Bronchial epithelial cell (primary cell): ENCODE measurements around the gene PTCH2. TPM values are rescaled to one million over a fixed set of nuclear protein-coding genes. Genes with fewer than 3 reads are reported as not detected.
"Not testable (repeated sequence)": the region's sequence is repeated elsewhere in the genome, so short reads cannot be mapped to it uniquely, and the experiment has no call there.

Experiments
- DNase-seq: peaks from one replicate; pipeline ENCODE4 v3.0.0-alpha.2; 2010; ENCODE audit warnings: low read depth
- FAIRE-seq: peaks from 2 replicates; lab custom pipeline; 2011; peaks lifted over from hg19 to GRCh38; lab: Jason Lieb, UNC
- H3K27me3 ChIP-seq: 2 replicates; pipeline ENCODE4 v1.5.1; 2011; ENCODE audit warnings: low read length; ENCODE audit not compliant: control insufficient read depth, insufficient read depth
- H3K36me3 ChIP-seq: 2 replicates; pipeline ENCODE4 v1.5.1; 2011; ENCODE audit warnings: low read length; ENCODE audit not compliant: control insufficient read depth, insufficient read depth
- H3K4me3 ChIP-seq: 2 replicates; pipeline ENCODE4 v1.5.1; 2011; ENCODE audit warnings: mild to moderate bottlenecking, low read depth, low read length, control low read depth
- total RNA-seq: library from RNA; depleted of rRNA; stranded (reverse); fragments of >200 nt; gene quantifications from 2 replicates; pipeline ENCODE4 v1.2.1, GENCODE V29; 2014
- TF ChIP-seq, protein P1 (sequence below): IDR thresholded peaks from 2 replicates; pipeline ENCODE4 v1.5.1; 2011; ENCODE audit warnings: mild to moderate bottlenecking, moderate library complexity, low read length, control low read depth, inconsistent platforms; ENCODE audit not compliant: insufficient read depth, severe bottlenecking

The PTCH2 gene
- total RNA-seq, 1 donor from 2014 or later, result not detected

DNA sequence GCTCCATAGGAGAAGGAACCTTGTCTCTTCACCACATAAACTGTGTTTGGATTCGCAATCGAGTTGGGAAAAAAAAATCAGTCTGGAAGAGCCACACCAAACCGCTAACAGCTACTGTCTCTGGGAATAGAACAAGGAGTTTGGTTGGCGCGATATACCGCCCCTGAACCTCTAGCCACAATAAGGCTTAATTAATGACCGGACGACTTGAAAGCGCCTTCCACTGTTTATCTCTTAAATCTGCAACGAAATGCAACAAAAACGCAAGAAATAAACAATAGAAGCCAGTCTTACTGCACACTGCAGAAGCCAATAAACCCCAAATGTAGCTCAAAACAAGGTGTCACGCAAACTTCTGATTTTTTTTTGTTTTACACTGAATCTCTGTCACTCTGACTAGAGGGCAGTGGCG, 23.9 kb downstream of the PTCH2 start:
- FAIRE-seq (no peak), DNase-seq (no peak)
- TF ChIP-seq, protein P1, sequence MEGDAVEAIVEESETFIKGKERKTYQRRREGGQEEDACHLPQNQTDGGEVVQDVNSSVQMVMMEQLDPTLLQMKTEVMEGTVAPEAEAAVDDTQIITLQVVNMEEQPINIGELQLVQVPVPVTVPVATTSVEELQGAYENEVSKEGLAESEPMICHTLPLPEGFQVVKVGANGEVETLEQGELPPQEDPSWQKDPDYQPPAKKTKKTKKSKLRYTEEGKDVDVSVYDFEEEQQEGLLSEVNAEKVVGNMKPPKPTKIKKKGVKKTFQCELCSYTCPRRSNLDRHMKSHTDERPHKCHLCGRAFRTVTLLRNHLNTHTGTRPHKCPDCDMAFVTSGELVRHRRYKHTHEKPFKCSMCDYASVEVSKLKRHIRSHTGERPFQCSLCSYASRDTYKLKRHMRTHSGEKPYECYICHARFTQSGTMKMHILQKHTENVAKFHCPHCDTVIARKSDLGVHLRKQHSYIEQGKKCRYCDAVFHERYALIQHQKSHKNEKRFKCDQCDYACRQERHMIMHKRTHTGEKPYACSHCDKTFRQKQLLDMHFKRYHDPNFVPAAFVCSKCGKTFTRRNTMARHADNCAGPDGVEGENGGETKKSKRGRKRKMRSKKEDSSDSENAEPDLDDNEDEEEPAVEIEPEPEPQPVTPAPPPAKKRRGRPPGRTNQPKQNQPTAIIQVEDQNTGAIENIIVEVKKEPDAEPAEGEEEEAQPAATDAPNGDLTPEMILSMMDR, result no peak
- H3K36me3 ChIP-seq, result no peaks in the 10 kb centered on the region
- H3K27me3 ChIP-seq, result no peaks in the 10 kb centered on the region
- peak overlapping the region; percentile 45 for H3K4me3 ChIP-seq

DNA sequence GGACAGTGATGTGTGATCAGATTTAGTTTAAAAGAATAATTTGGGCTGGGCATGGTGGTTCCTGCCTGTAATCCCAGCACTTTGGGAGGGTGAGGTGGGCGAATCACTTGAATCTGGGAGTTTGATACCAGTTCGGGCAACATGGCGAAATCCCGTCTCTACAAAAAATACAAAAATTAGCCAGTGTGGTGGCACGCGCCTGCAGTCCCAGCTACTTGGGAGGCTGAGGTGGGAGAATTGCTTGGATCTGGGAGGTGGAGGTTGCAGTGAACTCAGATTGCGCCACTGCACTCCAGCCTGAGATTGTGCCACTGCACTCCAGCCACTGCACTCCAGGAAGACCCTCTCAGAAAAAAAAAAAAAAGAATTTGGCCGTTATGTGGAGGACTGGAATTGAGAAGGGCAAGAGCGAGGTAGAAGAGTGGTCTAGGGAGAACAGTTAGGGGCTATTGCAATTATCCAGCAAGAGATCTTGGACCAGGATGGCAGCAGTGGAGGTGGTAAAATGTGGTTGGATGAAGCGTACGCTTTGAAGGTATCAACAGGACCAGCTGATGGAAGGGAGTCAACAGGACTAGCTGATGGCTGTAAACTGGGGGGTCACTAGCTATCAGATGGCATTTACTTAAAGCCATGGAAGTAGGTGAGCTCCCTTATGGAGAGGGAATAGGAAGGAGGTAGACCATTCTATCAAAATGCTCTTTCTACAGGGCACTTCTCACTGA, 25.1 kb downstream of the PTCH2 start:
- TF ChIP-seq, protein P1, result no peak
- H3K27me3 ChIP-seq, result no peaks in the 10 kb centered on the region
- DNase-seq, result no peak
- H3K4me3 ChIP-seq, result no peak overlapping the region
- no peak for FAIRE-seq
- no peaks in the 10 kb centered on the region for H3K36me3 ChIP-seq

DNA sequence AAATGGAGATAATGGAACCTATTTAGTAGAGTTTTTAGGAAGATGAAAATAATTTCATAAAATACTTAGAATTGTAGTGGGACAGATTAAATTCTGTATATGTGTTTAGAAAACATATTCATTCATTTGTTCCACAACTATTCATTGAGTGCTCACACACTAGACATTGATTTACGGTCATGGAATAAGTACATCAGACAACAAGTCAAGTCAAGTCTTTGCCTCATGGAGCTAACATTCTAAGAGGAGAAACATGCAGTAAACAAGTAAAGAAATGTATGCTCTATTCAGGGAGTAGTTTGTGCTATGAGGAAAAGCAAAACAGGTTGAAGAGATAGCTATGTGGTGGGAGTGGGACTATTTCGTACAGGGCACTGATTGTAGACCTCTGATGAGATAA, 25.7 kb downstream of the PTCH2 start:
- Histone ChIP-seq H3K4me3 (no peak overlapping the region), H3K27me3 (no peaks in the 10 kb centered on the region), H3K36me3 (no peaks in the 10 kb centered on the region)
- FAIRE-seq (no peak), DNase-seq (no peak)
- TF ChIP-seq, protein P1, result no peak

DNA sequence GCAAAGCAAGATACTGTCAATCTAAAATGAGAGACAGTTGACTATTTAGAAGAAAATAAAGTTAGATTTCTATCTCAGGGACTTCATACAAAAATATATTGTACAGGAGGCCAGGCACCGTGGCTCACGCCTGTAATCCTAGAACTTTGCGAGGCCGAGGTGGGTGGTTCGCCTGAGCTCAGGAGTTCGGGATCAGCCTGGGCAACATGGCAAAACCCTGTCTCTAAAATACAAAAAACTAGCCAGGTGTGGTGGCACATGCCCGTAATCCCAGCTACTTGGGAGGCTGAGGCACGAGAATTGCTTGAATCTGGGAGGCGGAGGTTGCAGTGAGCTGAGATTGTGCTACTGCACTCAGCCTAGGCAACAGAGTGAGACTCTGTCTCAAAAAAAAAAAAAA, 27.1 kb downstream of the PTCH2 start:
- not testable (repeated sequence) for FAIRE-seq, H3K27me3 ChIP-seq, DNase-seq, H3K4me3 ChIP-seq, H3K36me3 ChIP-seq

DNA sequence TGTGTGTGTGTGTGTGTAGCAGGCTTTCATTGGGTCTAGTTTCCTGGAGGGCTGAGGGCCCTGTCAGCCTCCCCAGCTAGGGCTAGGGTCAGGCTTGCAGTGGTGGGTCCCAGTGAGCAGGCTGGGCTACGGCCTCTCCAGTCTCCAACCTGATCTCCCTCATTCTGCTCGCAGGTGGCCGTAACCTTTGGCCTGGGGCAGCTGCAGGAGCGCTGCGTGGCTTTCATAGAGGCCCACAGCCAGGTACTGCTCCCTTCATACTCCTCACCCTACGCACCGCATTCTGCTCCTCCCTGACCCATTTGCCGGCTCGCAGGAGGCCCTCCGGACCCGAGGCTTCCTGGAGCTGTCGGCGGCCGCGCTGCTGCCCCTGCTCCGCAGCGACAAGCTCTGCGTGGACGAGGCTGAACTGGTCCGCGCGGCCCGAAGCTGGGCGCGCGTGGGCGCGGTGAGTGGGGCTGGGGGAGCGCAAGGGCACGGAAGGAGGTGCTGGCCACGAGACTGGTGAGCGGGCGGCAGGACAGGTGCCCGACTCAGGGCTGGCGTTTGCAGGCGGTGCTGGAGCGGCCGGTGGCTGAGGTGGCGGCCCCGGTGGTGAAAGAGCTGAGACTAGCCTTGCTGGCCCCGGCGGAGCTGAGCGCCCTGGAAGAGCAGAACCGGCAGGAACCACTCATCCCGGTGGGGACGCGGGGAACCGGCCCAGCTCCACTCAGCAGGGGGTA, 30.1 kb downstream of the PTCH2 start:
- no peak for FAIRE-seq
- no peak overlapping the region for H3K4me3 ChIP-seq

DNA sequence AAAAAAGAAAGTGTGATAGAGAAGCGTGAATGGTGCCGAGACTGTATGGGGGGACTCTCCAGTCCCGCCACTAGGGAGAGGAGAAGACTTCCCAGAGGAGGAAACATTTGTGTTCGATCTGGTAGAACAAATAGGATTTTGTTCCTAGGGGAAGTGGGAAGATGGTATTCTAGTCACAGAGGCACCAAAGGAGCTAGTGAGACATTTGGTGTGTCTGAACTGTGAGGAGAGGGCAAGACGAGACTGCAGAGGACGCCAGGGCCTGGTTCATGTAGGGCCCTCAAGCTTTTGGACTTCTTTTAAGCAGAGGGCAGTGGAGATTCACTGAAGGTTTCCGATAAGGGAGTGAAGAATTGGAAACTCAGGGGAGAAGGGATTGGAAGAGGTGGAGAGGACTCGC, 31.8 kb downstream of the PTCH2 start:
- TF ChIP-seq, protein P1, result no peak
- FAIRE-seq, result no peak
- DNase-seq, result no peak

More for the DNA sequence above, 30.1 kb downstream of the PTCH2 start:
- TF ChIP-seq, protein P1, result no peak
- no peaks in the 10 kb centered on the region for H3K27me3 ChIP-seq
- peaks cover 1% of the 10 kb centered on the region for H3K36me3 ChIP-seq
- no peak for DNase-seq

DNA sequence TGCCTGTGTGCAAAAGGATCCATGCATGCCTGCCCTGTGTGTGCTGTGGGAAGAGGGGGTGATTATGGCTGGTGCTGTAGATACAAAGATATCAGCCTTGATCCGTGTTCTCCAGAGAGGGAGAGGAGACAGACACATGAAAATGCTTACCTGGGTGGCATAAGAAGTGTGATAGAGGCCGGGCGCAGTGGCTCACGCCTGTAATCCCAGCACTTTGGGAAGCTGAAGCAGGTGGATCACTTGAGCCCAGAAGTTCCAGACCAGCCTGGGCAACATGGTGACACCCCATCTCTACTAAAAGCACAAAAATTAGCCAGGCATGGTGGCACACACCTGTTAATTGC, 32.3 kb downstream of the PTCH2 start:
- H3K36me3 ChIP-seq, DNase-seq, FAIRE-seq, H3K27me3 ChIP-seq, H3K4me3 ChIP-seq: not testable (repeated sequence)

More for the DNA sequence above, 31.8 kb downstream of the PTCH2 start:
- peaks cover 4% of the 10 kb centered on the region for H3K36me3 ChIP-seq
- H3K4me3 ChIP-seq, result no peak overlapping the region
- no peaks in the 10 kb centered on the region for H3K27me3 ChIP-seq
